Stimulated activated CD8-positive, alpha-beta memory T cell treated with anti-CD3 and anti-CD28 coated beads, Interleukin-7, amount 100 ng/mL, for 24 hours (primary cell): Measurements from ENCODE around the gene USP54.

ENCODE experiments used
- DNase-seq: peaks from one replicate; pipeline ENCODE4 v3.0.0-alpha.2; 2020; ENCODE audit warnings: low read depth

The USP54 gene

GRCh38 chr10:73529089-73529832, 61.9 kb downstream of the USP54 start:
- DNase-seq = no peak

- no peak for DNase-seq
Measured at GRCh38 chr10:73522263-73522662, 68.9 kb downstream of the USP54 start.

GRCh38 chr10:73519336-73519735, 71.8 kb downstream of the USP54 start:
- DNase-seq = no peak

DNA sequence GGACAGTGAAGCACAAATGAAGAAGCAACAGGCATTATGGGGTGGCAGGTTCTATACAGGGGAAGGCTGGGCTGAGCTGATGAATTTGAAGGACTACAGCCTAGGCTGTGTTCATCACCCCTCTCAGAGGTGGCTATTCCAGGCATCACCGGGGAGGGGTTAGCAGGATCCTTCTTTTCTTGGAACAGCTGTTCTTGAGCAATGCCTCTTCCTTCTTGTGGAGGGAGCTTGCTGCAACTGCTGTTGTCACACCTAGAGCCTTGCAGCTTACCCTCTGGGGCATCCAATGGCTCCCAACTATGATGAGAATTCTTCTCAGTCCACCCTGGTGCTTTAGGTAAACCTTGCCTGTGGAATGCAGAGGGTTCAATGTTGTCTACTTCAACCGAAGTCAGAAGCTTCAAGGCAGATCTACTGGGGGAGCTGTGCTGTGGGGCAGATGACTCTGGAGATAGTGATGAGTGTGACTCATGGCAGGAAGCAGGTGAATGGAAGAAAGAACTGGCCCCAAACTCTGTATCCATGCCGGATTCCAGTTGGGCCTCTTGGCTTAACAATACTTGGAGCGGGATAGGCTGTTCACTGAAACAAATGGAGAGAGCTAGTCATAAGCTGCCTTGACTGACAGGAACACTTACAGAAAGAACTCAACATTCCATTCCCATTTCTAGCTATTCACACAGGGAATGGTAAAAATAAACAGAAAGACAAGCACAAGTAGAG, 73.8 kb downstream of the USP54 start:
- no peak for DNase-seq

GRCh38 chr10:73512207-73512743, 78.9 kb downstream of the USP54 start:
- no peak for DNase-seq

DNA sequence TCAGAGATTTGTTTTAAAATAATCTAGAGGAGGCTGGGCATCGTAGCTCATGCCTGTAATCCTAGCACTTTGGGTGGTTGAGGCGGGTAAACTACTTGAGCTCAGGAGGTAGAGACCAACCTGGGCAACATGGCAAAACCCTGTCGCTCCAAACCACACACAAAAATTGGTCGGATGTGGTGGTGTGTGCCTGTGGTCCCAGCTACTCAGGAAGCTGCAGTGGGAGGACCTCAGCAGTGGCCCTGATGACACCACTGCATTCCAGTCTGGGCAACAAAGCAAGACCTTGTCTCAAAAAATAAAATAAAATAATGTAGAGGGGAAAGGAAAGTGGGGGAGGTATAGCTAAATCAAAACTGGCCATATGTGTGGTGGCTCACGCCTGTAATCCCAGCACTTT, 81.4 kb downstream of the USP54 start:
- no peak for DNase-seq

DNA sequence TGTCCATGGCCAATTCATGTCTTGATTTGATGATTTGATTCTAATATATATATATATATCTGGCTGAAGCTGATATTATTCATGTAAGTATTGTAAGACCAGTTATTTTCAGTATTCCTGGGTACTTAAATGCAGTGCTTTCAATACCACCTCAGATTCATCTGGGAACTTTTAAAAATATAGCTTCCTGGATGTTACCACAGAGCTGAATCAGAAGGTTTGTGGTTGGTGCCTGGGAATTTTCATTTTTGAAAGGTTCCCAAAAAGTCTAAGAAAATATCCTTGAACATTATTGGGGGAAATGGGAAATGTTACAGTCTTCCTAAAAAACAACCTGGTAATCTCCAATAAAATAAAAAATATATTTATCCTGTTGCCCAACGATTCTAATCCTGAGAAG, 84.7 kb downstream of the USP54 start:
- no peak for DNase-seq

- DNase-seq = no peak
Measured at GRCh38 chr10:73506074-73506473, 85.1 kb downstream of the USP54 start.

DNA sequence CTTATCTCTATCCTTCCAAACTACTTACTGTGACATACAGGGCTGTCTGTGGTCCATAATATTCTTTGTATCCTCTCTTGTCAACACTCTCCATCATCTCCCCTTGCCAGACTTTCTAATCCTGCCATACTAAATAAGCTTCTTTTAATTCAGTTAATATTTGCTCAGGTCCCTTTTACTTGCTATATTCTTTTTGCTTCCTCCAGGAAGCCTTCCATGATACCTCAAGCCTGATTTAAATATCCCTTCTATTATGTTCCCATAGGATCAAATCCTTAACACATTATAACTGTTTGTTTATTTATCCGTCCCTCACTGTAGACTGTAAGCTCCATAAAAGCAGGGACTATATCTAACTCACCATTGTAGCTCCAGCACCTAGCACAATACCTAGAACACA, 88.1 kb downstream of the USP54 start:
- DNase-seq = no peak

DNA sequence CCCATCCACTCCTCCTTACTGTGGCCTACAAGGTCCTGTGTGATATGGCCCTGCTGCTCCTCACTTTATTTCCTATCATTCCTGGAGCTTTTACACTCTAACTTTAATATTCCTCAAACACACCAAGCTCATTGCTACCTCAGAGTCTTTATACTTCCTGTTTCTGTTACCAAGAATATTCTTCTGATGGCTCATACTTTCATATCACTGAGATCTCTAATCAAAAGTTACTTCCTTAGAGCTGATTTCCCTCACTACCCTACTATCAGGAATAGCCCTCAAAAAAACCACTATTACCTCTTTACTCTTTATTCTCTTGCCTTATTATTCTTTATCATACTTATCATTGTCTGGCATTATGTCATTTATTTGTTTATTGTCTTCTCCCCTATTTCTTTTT, 89.5 kb downstream of the USP54 start:
- DNase-seq = no peak

DNA sequence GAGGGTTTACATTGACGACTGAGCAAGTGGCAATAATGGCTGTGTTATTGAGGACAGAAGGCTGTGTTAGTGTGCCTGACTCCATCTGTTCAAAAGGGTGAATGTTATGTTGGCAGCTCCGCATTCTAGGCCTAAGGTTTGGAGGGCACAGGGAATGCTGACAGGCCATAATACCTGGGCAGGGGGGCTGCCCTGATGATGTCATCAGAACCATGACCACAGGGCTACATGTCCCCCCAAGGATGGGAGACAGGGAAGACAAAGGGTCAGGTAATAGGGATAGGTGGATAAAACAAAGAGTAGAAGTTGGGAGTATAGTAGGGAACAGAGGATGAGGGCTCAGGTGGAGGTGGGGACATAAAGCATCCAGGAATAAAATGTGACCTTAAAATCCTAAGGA, 93.5 kb downstream of the USP54 start:
- DNase-seq = no peak

DNA sequence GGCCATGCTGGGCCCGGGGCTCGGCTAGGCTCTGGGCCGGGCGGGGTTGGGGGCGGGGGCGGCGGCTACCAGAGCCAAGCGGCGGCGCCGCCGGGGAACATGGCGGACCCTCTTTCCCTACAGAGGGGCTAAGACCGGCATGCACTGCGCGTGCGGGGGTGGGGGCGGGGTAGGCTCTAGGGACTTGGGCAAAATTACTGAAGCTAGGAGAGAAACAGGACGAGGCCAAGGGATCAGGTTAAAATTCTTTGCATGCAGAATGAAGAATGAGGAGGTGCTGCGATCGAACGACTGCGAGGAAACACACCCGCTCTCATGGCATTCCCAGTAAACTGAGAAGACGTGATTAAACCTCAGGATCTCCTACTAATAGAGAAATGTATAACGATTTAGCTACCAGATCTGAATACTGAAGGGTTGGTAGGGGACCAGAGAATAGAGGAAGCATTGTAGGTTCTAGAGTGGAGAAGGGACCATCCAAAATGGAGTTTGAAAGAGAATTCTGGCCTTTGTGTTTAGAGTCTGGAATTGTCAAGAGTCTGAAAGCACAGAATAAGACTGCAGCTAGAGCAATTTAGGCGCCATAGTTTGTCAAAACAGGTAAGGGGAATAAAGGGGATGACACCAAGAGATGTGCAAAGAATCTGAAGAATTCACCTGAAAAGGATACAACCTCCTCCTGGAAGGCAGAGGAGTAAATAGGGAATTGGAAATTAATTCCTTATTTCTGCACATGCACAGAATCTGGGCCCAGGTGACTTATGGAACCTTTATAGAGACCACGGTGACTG, 95.1 kb downstream of the USP54 start, which contains the start of gene PPP3CB:
Gene PPP3CB, minus strand, starts transcription at position 141 of the 791 bp plus-strand sequence. Its CDS starts 135 bp downstream, at position 6.
- peak; percentile 83 for DNase-seq

- DNase-seq = peak; percentile 67
Measured at GRCh38 chr10:73495226-73495883, 95.8 kb downstream of the USP54 start.

- DNase-seq = no peak
Measured at GRCh38 chr10:73494877-73495225, 96.3 kb downstream of the USP54 start.

- DNase-seq = no peak
Measured at GRCh38 chr10:73494213-73494612, 96.9 kb downstream of the USP54 start.

DNA sequence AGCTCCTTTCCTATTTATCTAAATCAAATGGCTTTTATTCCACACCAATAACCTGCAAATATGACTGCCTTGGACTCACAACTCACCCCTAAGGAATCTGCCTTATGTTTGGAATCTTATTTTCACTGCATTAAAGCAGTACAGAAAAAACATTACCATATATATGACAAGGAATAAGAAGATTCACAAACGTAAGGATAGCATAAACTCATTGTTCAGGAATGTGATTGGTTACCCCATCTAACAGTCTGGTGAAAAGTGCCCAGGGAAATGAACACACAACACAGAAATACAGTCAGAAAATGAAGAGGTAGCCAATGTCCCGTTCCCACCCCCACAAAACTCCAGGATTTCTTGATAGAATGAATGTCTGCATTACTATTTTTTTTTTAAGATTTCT, 97.4 kb downstream of the USP54 start:
- no peak for DNase-seq

GRCh38 chr10:73486601-73487000, 104.5 kb downstream of the USP54 start:
- no peak for DNase-seq

GRCh38 chr10:73485320-73485719, 105.8 kb downstream of the USP54 start:
- no peak for DNase-seq

DNA sequence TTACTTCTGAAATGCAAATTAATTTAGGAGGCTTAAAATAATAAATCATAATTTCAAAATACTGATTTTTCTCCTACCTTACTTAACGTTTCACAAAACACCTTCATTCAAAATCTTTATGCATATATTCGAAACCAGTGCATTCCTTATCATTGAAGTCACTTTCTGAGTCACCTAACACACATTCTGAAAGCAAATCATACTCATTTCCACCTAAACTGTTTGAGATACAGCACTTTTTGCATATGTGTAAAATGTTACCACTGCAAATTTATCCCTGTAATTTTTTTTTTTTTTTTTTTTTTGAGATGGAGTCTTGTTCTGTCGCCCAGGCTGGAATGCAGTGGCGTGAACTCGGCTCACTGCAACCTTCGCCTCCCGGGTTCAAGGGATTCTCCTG, 111.0 kb downstream of the USP54 start:
- DNase-seq = no peak

GRCh38 chr10:73478636-73479035, 112.5 kb downstream of the USP54 start:
- DNase-seq = no peak

DNA sequence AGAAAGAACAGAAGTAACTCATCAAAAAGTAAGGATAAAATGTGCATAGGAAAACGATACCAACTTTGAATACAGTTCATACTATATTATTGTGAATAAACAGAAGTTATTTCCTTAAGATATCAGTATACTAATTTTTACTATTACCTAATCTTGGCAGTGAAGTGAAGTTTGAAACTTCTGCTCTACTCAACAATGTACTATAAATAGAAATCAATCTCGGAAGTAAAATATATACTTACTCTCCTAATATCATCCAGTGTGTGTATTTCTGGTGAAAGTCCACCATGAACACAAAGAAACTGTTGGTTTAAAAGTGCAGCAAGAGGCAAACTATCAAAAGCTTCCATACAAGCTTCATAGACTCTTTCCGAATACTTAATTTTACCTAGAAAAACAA, 119.9 kb downstream of the USP54 start:
- no peak for DNase-seq

GRCh38 chr10:73469579-73469978, 121.6 kb downstream of the USP54 start:
- DNase-seq = no peak
